ENCODE data around the gene SLC4A8.

GRCh38 chr12:51405801-51406207 is 18.8 kb upstream of the SLC4A8 start:
- TF ChIP-seq, protein P1, sequence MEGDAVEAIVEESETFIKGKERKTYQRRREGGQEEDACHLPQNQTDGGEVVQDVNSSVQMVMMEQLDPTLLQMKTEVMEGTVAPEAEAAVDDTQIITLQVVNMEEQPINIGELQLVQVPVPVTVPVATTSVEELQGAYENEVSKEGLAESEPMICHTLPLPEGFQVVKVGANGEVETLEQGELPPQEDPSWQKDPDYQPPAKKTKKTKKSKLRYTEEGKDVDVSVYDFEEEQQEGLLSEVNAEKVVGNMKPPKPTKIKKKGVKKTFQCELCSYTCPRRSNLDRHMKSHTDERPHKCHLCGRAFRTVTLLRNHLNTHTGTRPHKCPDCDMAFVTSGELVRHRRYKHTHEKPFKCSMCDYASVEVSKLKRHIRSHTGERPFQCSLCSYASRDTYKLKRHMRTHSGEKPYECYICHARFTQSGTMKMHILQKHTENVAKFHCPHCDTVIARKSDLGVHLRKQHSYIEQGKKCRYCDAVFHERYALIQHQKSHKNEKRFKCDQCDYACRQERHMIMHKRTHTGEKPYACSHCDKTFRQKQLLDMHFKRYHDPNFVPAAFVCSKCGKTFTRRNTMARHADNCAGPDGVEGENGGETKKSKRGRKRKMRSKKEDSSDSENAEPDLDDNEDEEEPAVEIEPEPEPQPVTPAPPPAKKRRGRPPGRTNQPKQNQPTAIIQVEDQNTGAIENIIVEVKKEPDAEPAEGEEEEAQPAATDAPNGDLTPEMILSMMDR (conservative IDR thresholded peaks at IDR 0.05; ENCODE audit: low read depth, low read length): no peak
- TF ChIP-seq EZH2phosphoT487 (IDR thresholded peaks at IDR 0.05; ENCODE audit: borderline replicate concordance, low read length): no peak
